Calu3 (cell line): ENCODE measurements around the gene PRDM2. TPM values are rescaled to one million over a fixed set of nuclear protein-coding genes. Genes with fewer than 3 reads are reported as not detected.
"Not testable (repeated sequence)": the region's sequence is repeated elsewhere in the genome, so short reads cannot be mapped to it uniquely, and the experiment has no call there.

Experiments
- BruUV-seq: library from RNA; stranded (reverse); fragments of 400-500 nt; replicated peaks from 2 replicates; lab custom pipeline; 2021; lab: Mats Ljungman, UMichigan
- CTCF ChIA-PET: fragments of 300-600 bp; sonication (Branson Sonifier 250); formaldehyde crosslinking; loops from one replicate; lab custom pipeline; 2022; ENCODE audit warnings: antibody characterized with exemption; lab: Charles Lee
- DNase-seq: peaks from one replicate; pipeline ENCODE4 v3.0.0; 2022
- H3K27ac Mint-ChIP-seq: one replicate; pipeline ENCODE4 v1.8.0; 2022; ENCODE audit warnings: mixed read lengths; ENCODE audit not compliant: unreplicated experiment
- H3K27me3 Mint-ChIP-seq: one replicate; pipeline ENCODE4 v1.8.0; 2022; ENCODE audit warnings: mixed read lengths; ENCODE audit not compliant: unreplicated experiment
- H3K36me3 Mint-ChIP-seq: one replicate; pipeline ENCODE4 v1.8.0; 2022; ENCODE audit warnings: mild to moderate bottlenecking, moderate library complexity, mixed read lengths; ENCODE audit not compliant: insufficient read depth, unreplicated experiment
- H3K4me1 Mint-ChIP-seq: one replicate; pipeline ENCODE4 v1.8.0; 2022; ENCODE audit warnings: mild to moderate bottlenecking, low read depth, mixed read lengths; ENCODE audit not compliant: unreplicated experiment
- H3K4me3 Mint-ChIP-seq: one replicate; pipeline ENCODE4 v1.8.0; 2022; ENCODE audit warnings: mild to moderate bottlenecking, low read depth, moderate library complexity, mixed read lengths; ENCODE audit not compliant: unreplicated experiment
- H3K9me3 Mint-ChIP-seq: one replicate; pipeline ENCODE4 v1.8.0; 2022; ENCODE audit warnings: low read depth, mixed read lengths; ENCODE audit not compliant: unreplicated experiment
- intact Hi-C: fragments of 100-400 bp; cut with micrococcal nuclease; formaldehyde crosslinking; loops from one replicate; pipeline ENCODE4 v1.10.0; 2022; ENCODE audit not compliant: unreplicated experiment
- total RNA-seq: library from RNA; stranded (reverse); gene quantifications from 2 replicates; pipeline ENCODE4 v1.2.3, GENCODE V29; 2022
- TF ChIP-seq, protein P1 (sequence below): fragments of 200-600 bp; IDR thresholded peaks from one replicate; pipeline ENCODE4 v1.8.0; 2022; ENCODE audit warnings: antibody characterized with exemption; ENCODE audit not compliant: unreplicated experiment

PRDM2 gene
- total RNA-seq, 1 experiment from 2014 or later = 29.9 TPM

DNA sequence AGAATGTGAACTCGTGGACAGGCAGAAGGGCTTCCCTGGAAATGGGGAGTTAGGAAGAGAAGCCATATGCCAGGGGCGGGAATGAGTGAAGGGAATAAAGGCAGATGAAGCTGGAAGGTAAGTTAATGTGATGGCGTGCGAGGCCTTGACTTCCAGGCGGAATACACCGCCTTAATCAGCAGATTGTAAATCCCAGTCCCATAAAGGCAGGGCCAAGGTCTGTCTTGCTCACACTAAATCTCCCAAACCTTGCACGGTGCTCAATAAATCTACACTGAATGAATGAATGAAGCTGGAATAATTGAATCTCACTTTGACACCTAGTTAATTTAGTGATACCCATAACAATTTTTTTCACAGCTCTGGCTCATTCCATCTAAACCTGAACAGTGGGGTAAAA is 16.8 kb upstream of the PRDM2 start:
- Mint-ChIP-seq H3K4me1 (no peaks in the 10 kb centered on the region), H3K27ac (no peak overlapping the region), H3K36me3 (no peaks in the 10 kb centered on the region), H3K27me3 (no peaks in the 10 kb centered on the region), H3K4me3 (no peak overlapping the region), H3K9me3 (peaks cover 2% of the 10 kb centered on the region)
- no peak for DNase-seq
- TF ChIP-seq, protein P1, sequence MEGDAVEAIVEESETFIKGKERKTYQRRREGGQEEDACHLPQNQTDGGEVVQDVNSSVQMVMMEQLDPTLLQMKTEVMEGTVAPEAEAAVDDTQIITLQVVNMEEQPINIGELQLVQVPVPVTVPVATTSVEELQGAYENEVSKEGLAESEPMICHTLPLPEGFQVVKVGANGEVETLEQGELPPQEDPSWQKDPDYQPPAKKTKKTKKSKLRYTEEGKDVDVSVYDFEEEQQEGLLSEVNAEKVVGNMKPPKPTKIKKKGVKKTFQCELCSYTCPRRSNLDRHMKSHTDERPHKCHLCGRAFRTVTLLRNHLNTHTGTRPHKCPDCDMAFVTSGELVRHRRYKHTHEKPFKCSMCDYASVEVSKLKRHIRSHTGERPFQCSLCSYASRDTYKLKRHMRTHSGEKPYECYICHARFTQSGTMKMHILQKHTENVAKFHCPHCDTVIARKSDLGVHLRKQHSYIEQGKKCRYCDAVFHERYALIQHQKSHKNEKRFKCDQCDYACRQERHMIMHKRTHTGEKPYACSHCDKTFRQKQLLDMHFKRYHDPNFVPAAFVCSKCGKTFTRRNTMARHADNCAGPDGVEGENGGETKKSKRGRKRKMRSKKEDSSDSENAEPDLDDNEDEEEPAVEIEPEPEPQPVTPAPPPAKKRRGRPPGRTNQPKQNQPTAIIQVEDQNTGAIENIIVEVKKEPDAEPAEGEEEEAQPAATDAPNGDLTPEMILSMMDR = no peak
- BruUV-seq = no TSS peak
- intact Hi-C loops = no loop called here
- CTCF ChIA-PET = no interaction called here

DNA sequence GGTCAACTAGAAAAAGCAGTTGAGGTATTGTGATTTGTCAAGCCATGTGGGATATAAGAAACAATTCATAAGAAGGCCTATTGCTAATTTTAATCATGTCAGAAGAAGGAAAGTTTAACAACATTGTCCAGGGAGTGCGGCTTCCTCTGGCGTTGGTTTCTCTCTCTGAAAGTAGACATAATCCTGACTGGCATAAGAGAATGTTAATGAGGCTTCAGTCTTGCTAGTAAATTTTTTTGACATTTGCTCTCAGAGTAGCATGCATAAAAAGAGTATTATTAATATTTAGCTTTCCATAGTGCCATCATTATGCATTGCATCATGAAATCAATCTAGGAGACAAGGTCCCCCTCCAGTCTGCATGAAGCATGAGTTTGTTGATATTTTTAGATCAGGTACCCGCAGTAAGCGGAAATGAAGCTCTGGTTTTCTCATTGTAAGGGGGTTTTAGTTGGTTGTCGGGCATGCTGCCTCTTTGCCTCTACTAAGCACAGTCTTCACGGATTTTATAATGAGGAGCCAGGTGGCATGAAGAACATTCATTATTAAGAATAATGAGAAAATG is 12.8 kb upstream of the PRDM2 start:
- no peaks in the 10 kb centered on the region for H3K4me1 Mint-ChIP-seq
- H3K4me3 Mint-ChIP-seq = no peak overlapping the region
- H3K27ac Mint-ChIP-seq = no peak overlapping the region
- H3K9me3 Mint-ChIP-seq = peaks cover 6% of the 10 kb centered on the region
- no TSS peak for BruUV-seq
- DNase-seq = no peak
- H3K27me3 Mint-ChIP-seq = no peaks in the 10 kb centered on the region
- H3K36me3 Mint-ChIP-seq = no peaks in the 10 kb centered on the region
- intact Hi-C loops = no loop called here
- TF ChIP-seq, protein P1 = no peak
- CTCF ChIA-PET = no interaction called here

- CTCF ChIA-PET, H3K27me3 Mint-ChIP-seq, DNase-seq, H3K4me3 Mint-ChIP-seq, H3K4me1 Mint-ChIP-seq, H3K9me3 Mint-ChIP-seq, H3K36me3 Mint-ChIP-seq, BruUV-seq, H3K27ac Mint-ChIP-seq: not testable (repeated sequence)
- intact Hi-C loops = loop anchor here (10.0 kb wide), 1 partner anchor 132 kb away; no protein-coding TSS in a partner anchor
These were observed 6.9 kb upstream of the PRDM2 start for GRCh38 chr1:13693094-13693493.

GRCh38 chr1:13694886-13695684 is 4.9 kb upstream of the PRDM2 start:
- peaks cover 7% of the 10 kb centered on the region for H3K4me1 Mint-ChIP-seq
- intact Hi-C loops = loop anchor here (10.0 kb wide), 1 partner anchor 130 kb away; no protein-coding TSS in a partner anchor
- CTCF ChIA-PET = interaction anchor here (0.7 kb wide), 1 partner anchor 1347 kb away, joined by 3 read pairs; no protein-coding TSS in a partner anchor
- peaks cover 7% of the 10 kb centered on the region for H3K36me3 Mint-ChIP-seq
- H3K4me3 Mint-ChIP-seq = no peak overlapping the region
- no peak overlapping the region for H3K27ac Mint-ChIP-seq
- TF ChIP-seq, protein P1 = no peak
- no TSS peak for BruUV-seq
- DNase-seq = no peak
- peaks cover 8% of the 10 kb centered on the region for H3K9me3 Mint-ChIP-seq
- H3K27me3 Mint-ChIP-seq = no peaks in the 10 kb centered on the region
